22Rv1 (cell line): ENCODE results near the gene PDK2.

ENCODE experiments used
- CTCF ChIP-seq: fragments of 450-650 bp; IDR thresholded peaks from 2 replicates; pipeline ENCODE4 v1.5.1; 2017; ENCODE audit warnings: mild to moderate bottlenecking
- ZFX ChIP-seq: fragments of 450-650 bp; IDR thresholded peaks from 2 replicates; pipeline ENCODE4 v1.6.1; 2017; ENCODE audit warnings: antibody characterized with exemption, borderline replicate concordance

GRCh38 chr17:50132104-50132794 lies 37.1 kb downstream of the PDK2 start:
- TF ChIP-seq CTCF = no peak
- TF ChIP-seq ZFX = no peak
